Measurements from ENCODE around the gene FBXO2.

Gene FBXO2

GRCh38 chr1:11681071-11681771 is 27.0 kb upstream of the FBXO2 start, which contains the start of gene MAD2L2:
Gene MAD2L2, minus strand, starts transcription at chr1:11681148. Its CDS starts 547 bp downstream, at chr1:11680601.
- DNase-seq: no peak

- no peak for DNase-seq
Measured at GRCh38 chr1:11680270-11681070, 26.2 kb upstream of the FBXO2 start.

GRCh38 chr1:11678442-11678841 is 24.2 kb upstream of the FBXO2 start:
- DNase-seq: no peak

GRCh38 chr1:11676386-11677103 is 22.3 kb upstream of the FBXO2 start:
- no peak for DNase-seq

- DNase-seq: no peak
Measured at GRCh38 chr1:11675325-11675724, 21.1 kb upstream of the FBXO2 start.

GRCh38 chr1:11674488-11674887 is 20.3 kb upstream of the FBXO2 start:
- DNase-seq: no peak

GRCh38 chr1:11673089-11673769 is 19.0 kb upstream of the FBXO2 start:
- no peak for DNase-seq

GRCh38 chr1:11671544-11672286 is 17.5 kb upstream of the FBXO2 start:
- no peak for DNase-seq

GRCh38 chr1:11671205-11671543 is 16.9 kb upstream of the FBXO2 start:
- no peak for DNase-seq

GRCh38 chr1:11670747-11671146 is 16.5 kb upstream of the FBXO2 start:
- DNase-seq: no peak

- no peak for DNase-seq
Measured at GRCh38 chr1:11668516-11668915, 14.3 kb upstream of the FBXO2 start.

- no peak for DNase-seq
Measured at GRCh38 chr1:11664336-11665065, 10.3 kb upstream of the FBXO2 start.

- no peak for DNase-seq
Measured at GRCh38 chr1:11661103-11661502, 6.9 kb upstream of the FBXO2 start.

- DNase-seq: no peak
Measured at GRCh38 chr1:11659748-11660147, 5.5 kb upstream of the FBXO2 start.

- DNase-seq: no peak
Measured at GRCh38 chr1:11658542-11658941, 4.3 kb upstream of the FBXO2 start.

- no peak for DNase-seq
Measured at GRCh38 chr1:11657654-11658053, 3.4 kb upstream of the FBXO2 start.

GRCh38 chr1:11654939-11655808 is 945 bp upstream of the FBXO2 start:
- no peak for DNase-seq

- no peak for DNase-seq
Measured at GRCh38 chr1:11653861-11654136, 430 bp downstream of the FBXO2 start.

- no peak for DNase-seq
Measured at GRCh38 chr1:11653101-11653860, 948 bp downstream of the FBXO2 start.

GRCh38 chr1:11652203-11652780 is 1.9 kb downstream of the FBXO2 start:
- DNase-seq: no peak

Measured in NCI-H1436 treated with DMSO at 0.1 percent for 48 hours (cell line).